OCI-LY3 (cell line): ENCODE measurements around the gene ZNF644.

Source experiments
- H2AFZ ChIP-seq: fragments of 200-600, 300-600 bp; shearing (Covaris generic); 2 replicates; pipeline ENCODE4 v1.6.0; 2014; ENCODE audit warnings: antibody characterized with exemption, low read depth, low read length
- H3K27ac ChIP-seq: fragments of 200-600, 300-600 bp; sonication (generic); 2 replicates; pipeline ENCODE4 v1.5.1; 2014; ENCODE audit warnings: mild to moderate bottlenecking, low read length, moderate library complexity, mixed read lengths
- H3K27me3 ChIP-seq: fragments of 200-600, 300-600 bp; sonication (generic); 2 replicates; pipeline ENCODE4 v1.6.1; 2014; ENCODE audit warnings: low read depth, low read length, mixed read lengths
- H3K36me3 ChIP-seq: fragments of 200-600, 300-600 bp; sonication (generic); replicated peaks from 2 replicates; pipeline ENCODE3; 2014; ENCODE audit warnings: low read depth, low read length, mixed read lengths
- H3K4me1 ChIP-seq: fragments of 300-600, 200-600 bp; sonication (generic); 2 replicates; pipeline ENCODE4 v1.6.1; 2014; ENCODE audit warnings: low read length, mixed read lengths
- H3K4me2 ChIP-seq: fragments of 200-600, 300-600 bp; sonication (generic); 2 replicates; pipeline ENCODE4 v1.6.1; 2014; ENCODE audit warnings: low read length, mixed read lengths
- H3K4me3 ChIP-seq: fragments of 300-600, 200-600 bp; sonication (generic); 2 replicates; pipeline ENCODE4 v1.5.1; 2014; ENCODE audit warnings: antibody characterized with exemption, mild to moderate bottlenecking, low read length, moderate library complexity
- H3K79me2 ChIP-seq: fragments of 300-600, 200-600 bp; shearing (Covaris generic); 2 replicates; pipeline ENCODE4 v1.6.1; 2014; ENCODE audit warnings: mild to moderate bottlenecking, low read length, mixed read lengths
- H3K9ac ChIP-seq: fragments of 300-600, 200-600 bp; shearing (Covaris generic); 2 replicates; pipeline ENCODE4 v1.6.0; 2014; ENCODE audit warnings: mild to moderate bottlenecking, low read length, moderate library complexity
- H3K9me3 ChIP-seq: fragments of 200-600, 300-600 bp; shearing (Covaris generic); 2 replicates; pipeline ENCODE4 v1.6.1; 2014; ENCODE audit warnings: low read length, mixed read lengths; ENCODE audit not compliant: insufficient read depth
- H4K20me1 ChIP-seq: fragments of 200-600, 300-600 bp; sonication (generic); 2 replicates; pipeline ENCODE4 v1.6.1; 2016; ENCODE audit warnings: low read length, mixed read lengths; ENCODE audit not compliant: insufficient read depth
- CTCF ChIP-seq: fragments of 200-600, 300-600 bp; sonication (generic); IDR thresholded peaks from 2 replicates; pipeline ENCODE4 v1.5.1; 2014; ENCODE audit warnings: antibody characterized with exemption, low read length, low read depth
- EZH2phosphoT487 ChIP-seq: fragments of 200-600 bp; shearing (Covaris generic); IDR thresholded peaks from 2 replicates; pipeline ENCODE4 v1.6.1; 2018; ENCODE audit warnings: antibody characterized with exemption, mixed run types, low read depth

Gene ZNF644

GRCh38 chr1:91020486-91020885 lies 1.3 kb downstream of the ZNF644 start:
- no peaks in the 10 kb centered on the region for H3K27me3 ChIP-seq
- H2AFZ ChIP-seq: no peak overlapping the region
- peak overlapping the region; percentile 97 for H3K9ac ChIP-seq
- peaks cover 29% of the 10 kb centered on the region for H3K36me3 ChIP-seq
- H3K4me2 ChIP-seq: peak overlapping the region; percentile 93
- TF ChIP-seq CTCF (no peak), EZH2phosphoT487 (no peak)
- H3K27ac ChIP-seq: peak overlapping the region; percentile 96
- H4K20me1 ChIP-seq: peaks cover 50% of the 10 kb centered on the region
- peaks cover 69% of the 10 kb centered on the region for H3K79me2 ChIP-seq
- no peaks in the 10 kb centered on the region for H3K9me3 ChIP-seq
- H3K4me1 ChIP-seq: peaks cover 67% of the 10 kb centered on the region
- H3K4me3 ChIP-seq: peak overlapping the region; percentile 99

GRCh38 chr1:91018006-91018405 lies 3.8 kb downstream of the ZNF644 start:
- H3K27ac ChIP-seq: no peak overlapping the region
- H2AFZ ChIP-seq: no peak overlapping the region
- H3K27me3 ChIP-seq: no peaks in the 10 kb centered on the region
- TF ChIP-seq EZH2phosphoT487 (no peak), CTCF (peak; percentile 41)
- H3K4me2 ChIP-seq: peak overlapping the region; percentile 93
- H3K9me3 ChIP-seq: no peaks in the 10 kb centered on the region
- peaks cover 55% of the 10 kb centered on the region for H3K4me1 ChIP-seq
- H3K79me2 ChIP-seq: peaks cover 94% of the 10 kb centered on the region
- H3K4me3 ChIP-seq: no peak overlapping the region
- peaks cover 69% of the 10 kb centered on the region for H4K20me1 ChIP-seq
- H3K9ac ChIP-seq: no peak overlapping the region
- H3K36me3 ChIP-seq: peaks cover 31% of the 10 kb centered on the region

- Histone ChIP-seq H3K4me1 (peaks cover 46% of the 10 kb centered on the region), H3K27me3 (no peaks in the 10 kb centered on the region), H2AFZ (no peak overlapping the region), H3K4me3 (no peak overlapping the region; the same call in 1 of the 2 replicates), H3K4me2 (peak overlapping the region; percentile 36), H3K27ac (0 out of 2 replicates have a peak overlapping the region, but pooled peaks have one; percentile 15), H4K20me1 (peaks cover 85% of the 10 kb centered on the region), H3K9me3 (no peaks in the 10 kb centered on the region), H3K9ac (no peak overlapping the region), H3K36me3 (peaks cover 33% of the 10 kb centered on the region), H3K79me2 (peaks cover 100% of the 10 kb centered on the region)
- TF ChIP-seq CTCF (no peak), EZH2phosphoT487 (no peak)
These were observed 5.9 kb downstream of the ZNF644 start for GRCh38 chr1:91015794-91016550.

- Histone ChIP-seq H3K9me3 (no peaks in the 10 kb centered on the region), H3K36me3 (peaks cover 27% of the 10 kb centered on the region), H3K4me2 (peak overlapping the region; percentile 36; the same call in 1 of the 2 replicates), H2AFZ (no peak overlapping the region), H4K20me1 (peaks cover 88% of the 10 kb centered on the region), H3K79me2 (peaks cover 100% of the 10 kb centered on the region), H3K9ac (no peak overlapping the region), H3K27ac (no peak overlapping the region), H3K4me3 (no peak overlapping the region), H3K4me1 (peaks cover 43% of the 10 kb centered on the region), H3K27me3 (no peaks in the 10 kb centered on the region)
- no peak for TF ChIP-seq EZH2phosphoT487
- TF ChIP-seq CTCF: no peak
These were observed 6.5 kb downstream of the ZNF644 start for GRCh38 chr1:91015358-91015780.
